SK-N-SH (cell line): Measurements from ENCODE around the gene AHCYL2. TPM values are rescaled to one million over a fixed set of nuclear protein-coding genes. Genes with fewer than 3 reads are reported as not detected.

Source experiments
- CTCF ChIA-PET: fragments of 300-600, 350-600 bp; formaldehyde crosslinking; extraction: SDS; loops from one replicate; lab custom pipeline; 2021; lab: Yijun Ruan, JAX
- POLR2A ChIA-PET: fragments of 350-600 bp; sonication (Branson Sonifier 250); formaldehyde crosslinking; extraction: SDS; loops from one replicate; lab custom pipeline; 2020; ENCODE audit warnings: antibody characterized with exemption, inconsistent platforms; lab: Yijun Ruan, JAX
- DNase-seq: peaks from one replicate; pipeline ENCODE4 v3.0.0; 2012
- H2AFZ ChIP-seq: fragments of 200-600 bp; sonication (generic); 2 replicates; pipeline ENCODE4 v1.8.1; 2016; ENCODE audit warnings: antibody characterized with exemption, mild to moderate bottlenecking, low read depth
- H3F3A ChIP-seq: fragments of 200-600 bp; sonication (generic); replicated peaks from 2 replicates; pipeline ENCODE3; 2016; ENCODE audit warnings: antibody characterized with exemption, mild to moderate bottlenecking; ENCODE audit not compliant: insufficient read depth
- H3K27ac ChIP-seq, 2 experiments: fragments of 200-500 bp in 1 of 2; fragments of 200-600 bp in 1 of 2; sonication (Bioruptor generic) in 1 of 2; sonication (generic), shearing (Covaris generic) in 1 of 2; 2 replicates each; pipeline versions ENCODE4 v1.5.1 to v1.6.1; 2014 to 2016; ENCODE audit warnings: low read depth in 2 of 2, inconsistent platforms in 1 of 2, low read length in 1 of 2, mild to moderate bottlenecking in 1 of 2, mixed read lengths in 1 of 2
- H3K27me3 ChIP-seq: fragments of 200-600 bp; sonication (generic), shearing (Covaris generic); 2 replicates; pipeline ENCODE4 v1.6.1; 2016; ENCODE audit warnings: mixed run types; ENCODE audit not compliant: insufficient read depth
- H3K36me3 ChIP-seq, 2 experiments: fragments of 200-500 bp in 1 of 2; fragments of 200-600 bp in 1 of 2; sonication (Bioruptor generic) in 1 of 2; sonication (generic) in 1 of 2; replicated peaks in 1 of 2; 2 replicates each; pipeline versions ENCODE3 to v1.5.1; 2014 to 2016; ENCODE audit warnings: low read length in 1 of 2, mild to moderate bottlenecking in 1 of 2; ENCODE audit not compliant: insufficient read depth in 2 of 2, control insufficient read depth in 1 of 2
- H3K4me1 ChIP-seq, 2 experiments: fragments of 200-500 bp in 1 of 2; fragments of 200-600 bp in 1 of 2; sonication (Bioruptor generic) in 1 of 2; sonication (generic), shearing (Covaris generic) in 1 of 2; 2 replicates each; pipeline versions ENCODE4 v1.5.1 to v1.6.1; 2014 to 2016; ENCODE audit warnings: low read depth in 1 of 2, low read length in 1 of 2, mixed run types in 1 of 2; ENCODE audit not compliant: insufficient read depth in 2 of 2, control insufficient read depth in 1 of 2
- H3K4me2 ChIP-seq: fragments of 200-600 bp; sonication (generic), shearing (Covaris generic); 2 replicates; pipeline ENCODE4 v1.6.1; 2017; ENCODE audit warnings: mixed run types
- H3K4me3 ChIP-seq, 2 experiments: fragments of 200-500 bp in 1 of 2; fragments of 200-600 bp in 1 of 2; sonication (Bioruptor generic) in 1 of 2; sonication (generic), shearing (Covaris generic) in 1 of 2; 2 replicates each; pipeline versions ENCODE4 v1.5.1 to v1.8.1; 2014 to 2016; ENCODE audit warnings: low read depth in 2 of 2, inconsistent platforms in 1 of 2, low read length in 1 of 2, mild to moderate bottlenecking in 1 of 2, mixed read lengths in 1 of 2, moderate library complexity in 1 of 2
- H3K79me2 ChIP-seq: fragments of 200-600 bp; sonication (generic); 2 replicates; pipeline ENCODE4 v1.8.1; 2017; ENCODE audit warnings: mild to moderate bottlenecking; ENCODE audit not compliant: insufficient read depth
- H3K9ac ChIP-seq: fragments of 200-600 bp; sonication (generic); 2 replicates; pipeline ENCODE4 v1.6.1; 2017; ENCODE audit warnings: mixed run types
- H3K9me2 ChIP-seq: fragments of 200-600 bp; sonication (generic); 2 replicates; pipeline ENCODE4 v1.6.1; 2017; ENCODE audit warnings: mixed run types
- H3K9me3 ChIP-seq: fragments of 200-600 bp; sonication (generic); 2 replicates; pipeline ENCODE4 v1.6.1; 2017; ENCODE audit warnings: mixed run types, mild to moderate bottlenecking, moderate library complexity
- H4K20me1 ChIP-seq: fragments of 200-600 bp; sonication (generic); 2 replicates; pipeline ENCODE4 v1.6.1; 2017; ENCODE audit warnings: mild to moderate bottlenecking, mixed run types; ENCODE audit not compliant: insufficient read depth
- CHD2 ChIP-seq: fragments of 150-350 bp; IDR thresholded peaks from 2 replicates; pipeline ENCODE4 v1.6.1; 2018; ENCODE audit warnings: low read length; ENCODE audit not compliant: partially characterized antibody
- ELF1 ChIP-seq: IDR thresholded peaks from 2 replicates; pipeline ENCODE4 v1.4.0; 2012
- EZH2phosphoT487 ChIP-seq: fragments of 200-600 bp; sonication (generic); IDR thresholded peaks from 2 replicates; pipeline ENCODE4 v1.6.1; 2017; ENCODE audit warnings: low read depth, mixed run types, mild to moderate bottlenecking, antibody characterized with exemption, moderate library complexity, borderline replicate concordance
- FOXJ3 ChIP-seq: sonication (generic); formaldehyde crosslinking; IDR thresholded peaks from 2 replicates; pipeline ENCODE4 v1.5.1; 2020; ENCODE audit warnings: mild to moderate bottlenecking, missing genetic modification reagents
- IRF3 ChIP-seq: fragments of 150-350 bp; IDR thresholded peaks from 2 replicates; pipeline ENCODE4 v1.6.1; 2016; ENCODE audit warnings: mild to moderate bottlenecking, low read depth, low read length
- JUND ChIP-seq: IDR thresholded peaks from 2 replicates; pipeline ENCODE4 v1.4.0; 2012
- MXI1 ChIP-seq: IDR thresholded peaks from 2 replicates; pipeline ENCODE4 v1.6.1; 2012; ENCODE audit warnings: mild to moderate bottlenecking, low read depth, low read length, improper control_type of control experiment
- NFIC ChIP-seq: IDR thresholded peaks from 2 replicates; pipeline ENCODE4 v1.4.0; 2012; ENCODE audit warnings: borderline replicate concordance
- NRF1 ChIP-seq: IDR thresholded peaks from 2 replicates; pipeline ENCODE4 v1.6.1; 2012; ENCODE audit warnings: low read depth, mild to moderate bottlenecking, low read length
- POLR2AphosphoS5 ChIP-seq: IDR thresholded peaks from 2 replicates; pipeline ENCODE4 v1.6.1; 2012; ENCODE audit warnings: low read depth, low read length
- RCOR1 ChIP-seq: fragments of 150-350 bp; IDR thresholded peaks from 2 replicates; pipeline ENCODE4 v1.6.1; 2017; ENCODE audit warnings: antibody characterized with exemption, low read length
- RXRA ChIP-seq: IDR thresholded peaks from 2 replicates; pipeline ENCODE4 v1.4.0; 2012; ENCODE audit warnings: low read depth, mild to moderate bottlenecking, borderline replicate concordance
- SMC3 ChIP-seq: IDR thresholded peaks from 2 replicates; pipeline ENCODE4 v1.6.1; 2012; ENCODE audit warnings: low read depth, low read length, improper control_type of control experiment
- TAF1 ChIP-seq: IDR thresholded peaks from 2 replicates; pipeline ENCODE4 v1.6.1; 2012; ENCODE audit warnings: low read depth, mild to moderate bottlenecking, low read length, moderate library complexity, borderline replicate concordance
- TCF12 ChIP-seq: IDR thresholded peaks from 2 replicates; pipeline ENCODE4 v1.4.0; 2012
- YY1 ChIP-seq: IDR thresholded peaks from 2 replicates; pipeline ENCODE4 v1.4.0; 2012; ENCODE audit warnings: low read depth, mild to moderate bottlenecking
- ZBTB33 ChIP-seq: IDR thresholded peaks from 2 replicates; pipeline ENCODE4 v1.4.0; 2012; ENCODE audit warnings: low read depth, borderline replicate concordance
- WGBS: methylation state at CpG from one replicate; pipeline ENCODE4 v1.1.6; 2017; ENCODE audit warnings: low lambda C conversion rate; 5-methylcytosine and 5-hydroxymethylcytosine counted together
- polyA plus RNA-seq, 3 experiments: library from polyadenylated mRNA; depleted of rRNA; stranded (reverse); fragments of >200 nt; gene quantifications; 2 replicates each; pipeline ENCODE4 v1.2.3, GENCODE V29; 2012
- TF ChIP-seq, protein P1 (sequence below): fragments of 200-600 bp; sonication (generic); IDR thresholded peaks from 2 replicates; pipeline ENCODE4 v1.6.1; 2017; ENCODE audit warnings: antibody characterized with exemption, mild to moderate bottlenecking, moderate library complexity

AHCYL2 gene
- polyA plus RNA-seq, 1 of the 3 experiments (the other 2 are of a cell fraction) = 20.4 TPM

DNA sequence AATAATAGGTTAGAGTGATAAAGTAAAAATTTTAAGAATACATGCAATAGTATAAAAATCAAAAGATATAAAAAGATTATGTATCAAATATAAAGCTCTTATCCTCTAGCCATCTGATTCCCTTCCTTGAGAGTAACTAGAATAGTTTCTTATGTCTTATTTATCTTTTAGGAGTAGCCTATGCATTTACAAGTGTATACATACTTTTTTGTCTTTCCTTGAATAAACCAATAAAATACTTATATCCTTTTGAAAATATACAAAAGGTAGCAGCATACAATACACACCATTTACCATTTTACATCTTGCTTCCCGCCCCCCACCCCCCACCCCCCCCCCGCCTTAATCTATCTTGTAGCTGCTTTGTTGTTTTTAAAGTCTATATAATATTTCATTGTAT lies 31.4 kb downstream of the AHCYL2 start:
- CTCF ChIA-PET = interaction anchor here (1.3 to 2.1 kb wide), 2 partner anchors 38 to 42 kb away, joined by 3 to 16 read pairs; no protein-coding TSS in a partner anchor
- Histone ChIP-seq H3F3A (no peaks in the 10 kb centered on the region), H3K36me3 (no peaks in the 10 kb centered on the region), H3K9me3 (no peaks in the 10 kb centered on the region), H3K4me1 (peaks cover 0 to 6% of the 10 kb centered on the region in 2 experiments; a peak in 3 of 4 replicates), H2AFZ (no peak overlapping the region), H3K79me2 (0 out of 2 replicates have a peak, but pooled peaks cover 4% of the 10 kb centered on the region), H3K27me3 (no peaks in the 10 kb centered on the region), H4K20me1 (no peaks in the 10 kb centered on the region), H3K9me2 (no peaks in the 10 kb centered on the region), H3K4me2 (no peak overlapping the region), H3K27ac (no peak overlapping the region), H3K9ac (no peak overlapping the region), H3K4me3 (no peak overlapping the region)
- POLR2A ChIA-PET = no interaction called here
- DNase-seq = no peak
- 86% methylated on average over 2 of the region's 2 CpGs for WGBS
- TF ChIP-seq CHD2 (no peak), JUND (no peak), EZH2phosphoT487 (no peak), SMC3 (no peak), IRF3 (no peak), TCF12 (no peak), TAF1 (no peak), FOXJ3 (CRISPR knock-in tag) (no peak), YY1 (no peak), RXRA (no peak), NFIC (no peak), POLR2AphosphoS5 (no peak), ELF1 (no peak), ZBTB33 (no peak), NRF1 (no peak), MXI1 (no peak), RCOR1 (no peak)
- TF ChIP-seq, protein P1, sequence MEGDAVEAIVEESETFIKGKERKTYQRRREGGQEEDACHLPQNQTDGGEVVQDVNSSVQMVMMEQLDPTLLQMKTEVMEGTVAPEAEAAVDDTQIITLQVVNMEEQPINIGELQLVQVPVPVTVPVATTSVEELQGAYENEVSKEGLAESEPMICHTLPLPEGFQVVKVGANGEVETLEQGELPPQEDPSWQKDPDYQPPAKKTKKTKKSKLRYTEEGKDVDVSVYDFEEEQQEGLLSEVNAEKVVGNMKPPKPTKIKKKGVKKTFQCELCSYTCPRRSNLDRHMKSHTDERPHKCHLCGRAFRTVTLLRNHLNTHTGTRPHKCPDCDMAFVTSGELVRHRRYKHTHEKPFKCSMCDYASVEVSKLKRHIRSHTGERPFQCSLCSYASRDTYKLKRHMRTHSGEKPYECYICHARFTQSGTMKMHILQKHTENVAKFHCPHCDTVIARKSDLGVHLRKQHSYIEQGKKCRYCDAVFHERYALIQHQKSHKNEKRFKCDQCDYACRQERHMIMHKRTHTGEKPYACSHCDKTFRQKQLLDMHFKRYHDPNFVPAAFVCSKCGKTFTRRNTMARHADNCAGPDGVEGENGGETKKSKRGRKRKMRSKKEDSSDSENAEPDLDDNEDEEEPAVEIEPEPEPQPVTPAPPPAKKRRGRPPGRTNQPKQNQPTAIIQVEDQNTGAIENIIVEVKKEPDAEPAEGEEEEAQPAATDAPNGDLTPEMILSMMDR = no peak
